ENCODE measurements around the gene DPYSL5.
A peak's percentile ranks its signal among the peaks of the same experiment; 100 is the strongest.

Gene DPYSL5

GRCh38 chr2:26925100-26925791 is 77.3 kb downstream of the DPYSL5 start:
- no peak for DNase-seq (ENCODE audit: low read depth in 2 of 3, low spot score in 2 of 3)

- DNase-seq (ENCODE audit: low read depth in 2 of 3, low spot score in 2 of 3) = no peak
Measured at GRCh38 chr2:26927221-26927620, 79.3 kb downstream of the DPYSL5 start.

- DNase-seq (ENCODE audit: low read depth in 2 of 3, low spot score in 2 of 3) = no peak
Measured at GRCh38 chr2:26932974-26933373, 85.0 kb downstream of the DPYSL5 start.

GRCh38 chr2:26933431-26934334 is 85.8 kb downstream of the DPYSL5 start:
- DNase-seq (ENCODE audit: low read depth in 2 of 3, low spot score in 2 of 3) = no peak

- no peak for DNase-seq (ENCODE audit: low read depth in 2 of 3, low spot score in 2 of 3)
Measured at GRCh38 chr2:26934335-26934724, 86.4 kb downstream of the DPYSL5 start.

- DNase-seq (ENCODE audit: low read depth in 2 of 3, low spot score in 2 of 3) = no peak
Measured at GRCh38 chr2:26934985-26935384, 87.1 kb downstream of the DPYSL5 start.

GRCh38 chr2:26936855-26937254 is 88.9 kb downstream of the DPYSL5 start:
- DNase-seq (ENCODE audit: low read depth in 2 of 3, low spot score in 2 of 3) = no peak

GRCh38 chr2:26938399-26939118 is 90.6 kb downstream of the DPYSL5 start:
- no peak for DNase-seq (ENCODE audit: low read depth in 2 of 3, low spot score in 2 of 3)

- no peak for DNase-seq (ENCODE audit: low read depth in 2 of 3, low spot score in 2 of 3)
Measured at GRCh38 chr2:26940001-26940400, 92.1 kb downstream of the DPYSL5 start.

GRCh38 chr2:26941486-26941885 is 93.6 kb downstream of the DPYSL5 start:
- no peak for DNase-seq (ENCODE audit: low read depth in 2 of 3, low spot score in 2 of 3)

GRCh38 chr2:26942543-26943295 is 94.8 kb downstream of the DPYSL5 start:
- peak; percentile 22 to 51 (median 29) for DNase-seq (ENCODE audit: low read depth in 2 of 3, low spot score in 2 of 3)

GRCh38 chr2:26945991-26946750 is 98.2 kb downstream of the DPYSL5 start:
- DNase-seq (ENCODE audit: low read depth in 2 of 3, low spot score in 2 of 3) = no peak

- no peak for DNase-seq (ENCODE audit: low read depth in 2 of 3, low spot score in 2 of 3)
Measured at GRCh38 chr2:26946841-26947784, 99.2 kb downstream of the DPYSL5 start.

GRCh38 chr2:26948800-26949199 is 100.9 kb downstream of the DPYSL5 start:
- no peak for DNase-seq (ENCODE audit: low read depth in 2 of 3, low spot score in 2 of 3)

GRCh38 chr2:26950246-26950645 is 102.3 kb downstream of the DPYSL5 start:
- DNase-seq (ENCODE audit: low read depth in 2 of 3, low spot score in 2 of 3) = no peak

- no peak for DNase-seq (ENCODE audit: low read depth in 2 of 3, low spot score in 2 of 3)
Measured at GRCh38 chr2:26951236-26951635, 103.3 kb downstream of the DPYSL5 start.

- DNase-seq (ENCODE audit: low read depth in 2 of 3, low spot score in 2 of 3) = no peak
Measured at GRCh38 chr2:26952374-26952773, 104.4 kb downstream of the DPYSL5 start.

GRCh38 chr2:26954135-26954534 is 106.2 kb downstream of the DPYSL5 start:
- no peak for DNase-seq (ENCODE audit: low read depth in 2 of 3, low spot score in 2 of 3)

GRCh38 chr2:26957041-26957440 is 109.1 kb downstream of the DPYSL5 start:
- DNase-seq (ENCODE audit: low read depth in 2 of 3, low spot score in 2 of 3) = no peak

All from activated CD8-positive, alpha-beta memory T cell treated with anti-CD3 and anti-CD28 coated beads for 48 hours (primary cell).